H1 (cell line): ENCODE data around the gene TAF13. TPM values are rescaled to one million over a fixed set of nuclear protein-coding genes. Genes with fewer than 3 reads are reported as not detected.
A peak's percentile ranks its signal among the peaks of the same experiment; 100 is the strongest.

Experiments
- ASH2L ChIP-seq: fragments of 200-600, 300-600 bp; sonication (generic); IDR thresholded peaks from one replicate; pipeline ENCODE4 v1.7.1; 2017; ENCODE audit warnings: low read length
- BRCA1 ChIP-seq: IDR thresholded peaks from 2 replicates; pipeline ENCODE4 v1.6.1; 2012; ENCODE audit warnings: low read depth, low read length, improper control_type of control experiment
- CBX5 ChIP-seq: fragments of 300-800, 300-1000 bp; sonication (generic); IDR thresholded peaks from 2 replicates; pipeline ENCODE4 v1.7.1; 2016; ENCODE audit warnings: antibody characterized with exemption, low read length, low read depth
- CHD1 ChIP-seq: IDR thresholded peaks from 2 replicates; pipeline ENCODE4 v1.6.1; 2012; ENCODE audit warnings: low read depth, low read length, improper control_type of control experiment
- CHD2 ChIP-seq: IDR thresholded peaks from 2 replicates; pipeline ENCODE4 v1.6.1; 2012; ENCODE audit warnings: low read length, improper control_type of control experiment
- CTBP2 ChIP-seq: IDR thresholded peaks from 2 replicates; pipeline ENCODE4 v1.7.0; 2011; ENCODE audit warnings: borderline replicate concordance, mild to moderate bottlenecking, moderate library complexity, mixed read lengths, low read length; ENCODE audit not compliant: insufficient read depth, insufficient read length
- E2F6 ChIP-seq: IDR thresholded peaks from 2 replicates; pipeline ENCODE4 v1.6.1; 2012; ENCODE audit warnings: inconsistent platforms
- EGR1 ChIP-seq: IDR thresholded peaks from 2 replicates; pipeline ENCODE4 v1.6.1; 2011; ENCODE audit warnings: low read depth, low read length, borderline replicate concordance
- EP300 ChIP-seq, 2 experiments: IDR thresholded peaks; 1 replicate in 1 of 2; 2 replicates in 1 of 2; pipeline ENCODE4 v1.6.1; 2011 to 2012; ENCODE audit warnings: low read depth in 2 of 2, low read length in 2 of 2, mild to moderate bottlenecking in 2 of 2, borderline replicate concordance in 1 of 2, inconsistent platforms in 1 of 2, moderate library complexity in 1 of 2
- FOSL1 ChIP-seq: IDR thresholded peaks from 2 replicates; pipeline ENCODE4 v1.6.1; 2011; ENCODE audit warnings: mild to moderate bottlenecking, low read depth, low read length, moderate library complexity; ENCODE audit not compliant: insufficient read depth
- HDAC6 ChIP-seq: IDR thresholded peaks from one replicate; pipeline ENCODE4 v1.7.1; 2012; ENCODE audit warnings: low read depth, mild to moderate bottlenecking, inconsistent platforms, low read length, moderate library complexity
- JUND ChIP-seq: IDR thresholded peaks from 2 replicates; pipeline ENCODE4 v1.6.1; 2011; ENCODE audit warnings: mild to moderate bottlenecking, improper control_type of control experiment, low read length
- KDM1A ChIP-seq: fragments of 200-600, 300-600 bp; sonication (generic); IDR thresholded peaks from 2 replicates; pipeline ENCODE4 v1.7.1; 2016; ENCODE audit warnings: mild to moderate bottlenecking, low read length, borderline replicate concordance
- KDM5A ChIP-seq: fragments of 200-600 bp; IDR thresholded peaks from 2 replicates; pipeline ENCODE4 v1.7.1; 2012; ENCODE audit warnings: mild to moderate bottlenecking, low read length, inconsistent platforms, mixed read lengths
- MAFK ChIP-seq: IDR thresholded peaks from 2 replicates; pipeline ENCODE4 v1.6.1; 2012; ENCODE audit warnings: low read depth, mild to moderate bottlenecking, improper control_type of control experiment, low read length
- SIN3A ChIP-seq, 2 experiments: IDR thresholded peaks in 1 of 2; conservative IDR thresholded peaks in 1 of 2; 2 replicates each; pipeline ENCODE4 v1.6.1; 2011 to 2012; ENCODE audit warnings: low read length in 2 of 2, improper control_type of control experiment in 1 of 2, low read depth in 1 of 2, mild to moderate bottlenecking in 1 of 2
- SIRT6 ChIP-seq: IDR thresholded peaks from one replicate; pipeline ENCODE4 v1.7.1; 2012; ENCODE audit warnings: low read length, inconsistent platforms
- SP4 ChIP-seq: IDR thresholded peaks from 2 replicates; pipeline ENCODE4 v1.6.1; 2012; ENCODE audit warnings: low read length, inconsistent platforms
- TAF7 ChIP-seq: optimal IDR thresholded peaks from 2 replicates; pipeline ENCODE3; 2011; ENCODE audit warnings: low read depth, mild to moderate bottlenecking, inconsistent platforms, low read length, moderate library complexity, borderline replicate concordance
- YY1 ChIP-seq: IDR thresholded peaks from 2 replicates; pipeline ENCODE4 v1.6.1; 2011; ENCODE audit warnings: low read depth, mild to moderate bottlenecking, low read length
- polyA plus RNA-seq, 7 experiments: library from polyadenylated mRNA; depleted of rRNA in 3 of 7; stranded (reverse) in 5 of 7; unstranded in 2 of 7; fragments of >200 nt in 5 of 7; fragments of 200-250 nt in 2 of 7; gene quantifications; 1 replicate in 5 of 7; 2 replicates in 1 of 7; 4 replicates in 1 of 7; pipeline versions ENCODE4 v1.2.1 to v1.2.3, GENCODE V29; 2011 to 2013; ENCODE audit warnings: missing spikeins in 2 of 7, mixed read lengths in 2 of 7
- total RNA-seq: library from RNA; stranded (reverse); fragmentation: NEBNext Ultra II Directional; extraction: Animal tissue kit (Norgen Biotek cat#: 25700); gene quantifications from 2 replicates; pipeline ENCODE4 v1.2.1, GENCODE V29; 2021
- TF ChIP-seq, protein P1 (sequence below): IDR thresholded peaks from 2 replicates; pipeline ENCODE4 v1.6.1; 2012; ENCODE audit warnings: low read length, inconsistent platforms

The TAF13 gene
- total and polyA plus RNA-seq, 2 of the 8 experiments (the other 6 are each of a cell fraction or from before 2014, with no cell fraction given), result 13.1 to 41.7 TPM

DNA sequence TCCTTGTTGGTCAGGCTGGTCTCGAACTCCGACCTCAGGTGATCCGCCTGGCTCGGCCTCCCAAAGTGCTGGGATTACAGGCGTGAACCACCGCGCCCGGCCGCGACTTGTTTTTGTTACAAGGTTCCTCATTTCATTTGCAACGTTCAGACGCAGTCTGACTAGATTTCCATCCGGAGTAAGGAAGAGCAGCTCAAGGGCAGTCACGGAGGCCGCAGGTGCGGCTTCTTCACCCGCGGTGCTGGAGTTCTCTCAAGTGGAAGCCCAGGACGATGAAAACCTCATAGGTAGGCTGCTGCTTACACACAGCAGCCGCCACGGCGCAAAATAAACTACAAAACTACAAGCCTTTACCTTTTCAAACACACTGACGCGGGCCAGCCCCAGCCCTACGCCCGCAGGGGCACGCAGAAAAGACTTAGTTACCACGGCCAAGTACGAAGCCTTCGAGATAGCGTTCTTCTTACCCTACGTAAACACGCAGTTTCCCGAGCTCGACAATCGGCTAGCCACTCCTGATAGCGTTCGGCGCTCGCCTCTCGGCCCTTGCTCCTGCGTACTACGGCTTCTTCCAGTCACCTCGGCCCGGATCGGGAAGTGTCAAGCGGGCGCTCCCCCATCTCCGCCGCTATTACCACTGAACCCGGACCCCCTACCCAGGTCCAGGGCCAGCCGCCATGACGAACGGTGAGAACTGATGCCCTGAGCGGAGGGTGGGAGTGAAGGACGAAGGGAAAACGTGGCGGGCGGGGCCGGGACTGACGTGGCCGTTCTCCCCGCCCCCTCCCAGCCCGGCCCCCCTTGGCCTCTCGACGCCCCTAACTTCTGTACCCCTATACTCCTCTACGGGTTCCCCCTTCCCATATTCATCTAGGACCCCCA, 14.6 kb upstream of the TAF13 start, which contains the start of gene TMEM167B (continued):
- TF ChIP-seq, protein P1, sequence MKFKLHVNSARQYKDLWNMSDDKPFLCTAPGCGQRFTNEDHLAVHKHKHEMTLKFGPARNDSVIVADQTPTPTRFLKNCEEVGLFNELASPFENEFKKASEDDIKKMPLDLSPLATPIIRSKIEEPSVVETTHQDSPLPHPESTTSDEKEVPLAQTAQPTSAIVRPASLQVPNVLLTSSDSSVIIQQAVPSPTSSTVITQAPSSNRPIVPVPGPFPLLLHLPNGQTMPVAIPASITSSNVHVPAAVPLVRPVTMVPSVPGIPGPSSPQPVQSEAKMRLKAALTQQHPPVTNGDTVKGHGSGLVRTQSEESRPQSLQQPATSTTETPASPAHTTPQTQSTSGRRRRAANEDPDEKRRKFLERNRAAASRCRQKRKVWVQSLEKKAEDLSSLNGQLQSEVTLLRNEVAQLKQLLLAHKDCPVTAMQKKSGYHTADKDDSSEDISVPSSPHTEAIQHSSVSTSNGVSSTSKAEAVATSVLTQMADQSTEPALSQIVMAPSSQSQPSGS, result no peak
- TF ChIP-seq MAFK (no peak), SIN3A (conservative IDR thresholded peaks at IDR 0.05 in 1 of 2, IDR thresholded peaks at IDR 0.05 in 1 of 2; ENCODE audit: low read depth in 1 of 2, low read length in 2 of 2) (peak; percentile 93 to 94), BRCA1 (no peak), KDM1A (no peak; the same call in 1 of the 2 replicates), ASH2L (peak; percentile 100), KDM5A (0 out of 2 replicates have a peak, but pooled peaks have one; percentile 62), SP4 (no peak), CHD2 (no peak), YY1 (peak; percentile 84), JUND (no peak), E2F6 (peak; percentile 83), CHD1 (no peak), TAF7 (no peak), EGR1 (peak; percentile 52; the same call in 1 of the 2 replicates), EP300 (IDR thresholded peaks at IDR 0.05; ENCODE audit: borderline replicate concordance in 1 of 2, low read depth in 2 of 2, low read length in 2 of 2) (peak in 1 of 2 experiments; percentile 80; a peak in 1 of 3 replicates), CBX5 (no peak), FOSL1 (no peak), CTBP2 (no peak), SIRT6 (no peak), HDAC6 (no peak)
- TF ChIP-seq, all 59 proteins: peak for 18
